HG03520 (cell line): Measurements from ENCODE around the gene HMGCLL1.

ENCODE experiments used
- ATAC-seq: cut with Tn5 transposase; IDR thresholded peaks from one replicate; pipeline ENCODE4 v1.9.1; 2021; ENCODE audit warnings: mild to moderate bottlenecking, moderate library complexity; ENCODE audit not compliant: unreplicated experiment

Gene HMGCLL1

DNA sequence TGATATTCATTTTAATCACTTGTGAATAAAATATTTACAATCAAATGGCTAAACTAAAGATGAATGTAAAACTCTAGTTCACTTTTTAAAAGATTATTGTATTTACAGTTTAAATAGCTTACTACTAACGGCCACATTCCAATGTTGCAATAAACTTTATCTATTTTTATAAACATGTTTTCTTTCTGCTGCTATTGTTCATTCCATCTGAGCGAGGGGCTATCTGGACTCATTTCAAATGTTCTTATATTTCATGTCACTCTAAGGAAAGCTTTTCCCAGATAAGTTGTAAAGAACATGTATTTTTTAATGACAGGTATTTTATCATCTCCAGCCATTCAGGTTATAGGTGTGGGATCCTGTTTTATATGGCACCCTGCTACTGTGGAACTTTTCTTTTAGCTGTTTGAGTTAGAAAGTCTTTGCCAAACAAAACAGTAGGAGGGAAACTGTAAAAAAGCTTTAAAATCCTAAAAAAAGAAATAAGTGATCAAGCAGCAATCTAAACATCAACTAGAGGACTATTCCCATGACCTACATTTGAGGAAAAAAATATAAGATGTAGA lies 42.5 kb downstream of the HMGCLL1 start:
- ATAC-seq, result no peak

DNA sequence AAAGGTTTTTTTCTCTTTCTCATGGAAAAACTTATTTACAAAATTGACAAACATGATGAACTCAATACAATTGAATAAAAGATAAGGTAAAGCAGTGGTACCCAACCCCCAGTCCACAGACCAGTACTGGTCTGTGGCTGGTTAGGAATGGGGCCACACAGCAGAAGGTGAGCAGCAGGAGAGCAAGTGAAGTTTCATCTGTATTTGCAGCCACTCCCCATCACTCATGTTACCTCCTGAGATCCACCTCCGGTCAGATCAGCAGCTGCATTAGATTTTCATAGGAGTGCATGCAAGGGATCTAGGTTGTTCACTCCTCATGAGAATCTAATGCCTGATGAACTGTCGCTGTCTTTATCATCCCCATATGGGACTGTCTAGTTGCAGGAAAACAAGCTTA lies 47.5 kb downstream of the HMGCLL1 start:
- ATAC-seq, result no peak

DNA sequence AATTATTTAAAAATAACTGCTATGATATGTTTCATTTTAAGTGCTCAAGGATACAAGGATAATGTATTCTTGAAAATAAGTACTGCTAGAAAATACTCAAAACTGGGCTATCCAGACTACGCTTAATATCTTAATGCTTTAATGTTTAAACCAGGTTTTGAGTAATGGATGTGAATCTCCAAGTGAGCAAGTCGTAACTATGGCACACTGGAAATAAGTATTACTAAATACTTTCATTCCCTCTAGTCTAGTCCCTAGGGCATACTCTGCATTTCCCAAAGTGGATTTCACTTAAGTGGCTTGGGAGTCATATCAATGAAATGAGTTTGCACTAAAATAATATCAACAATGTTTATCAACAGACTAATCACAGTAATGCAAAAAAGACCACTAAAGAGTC lies 48.1 kb downstream of the HMGCLL1 start:
- ATAC-seq, result no peak

DNA sequence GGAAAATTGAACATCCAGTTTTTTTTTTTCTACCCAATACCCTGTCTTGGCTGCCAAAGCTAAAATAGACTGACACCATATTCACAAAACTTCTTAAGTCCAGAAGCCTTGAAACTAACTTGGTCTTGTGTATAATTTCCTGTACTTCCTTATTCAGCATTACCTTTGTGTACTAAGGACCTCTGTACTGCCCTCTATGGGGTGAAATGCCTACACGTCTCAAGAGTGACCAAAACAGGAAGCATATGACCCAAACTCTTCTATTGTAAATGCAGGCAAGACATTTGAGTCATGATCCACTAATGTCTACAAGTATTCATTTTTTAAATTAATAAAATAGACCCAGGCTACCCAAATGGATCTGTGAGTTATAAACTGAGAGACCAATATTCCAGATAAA lies 50.4 kb downstream of the HMGCLL1 start:
- peak; percentile 96 for ATAC-seq

DNA sequence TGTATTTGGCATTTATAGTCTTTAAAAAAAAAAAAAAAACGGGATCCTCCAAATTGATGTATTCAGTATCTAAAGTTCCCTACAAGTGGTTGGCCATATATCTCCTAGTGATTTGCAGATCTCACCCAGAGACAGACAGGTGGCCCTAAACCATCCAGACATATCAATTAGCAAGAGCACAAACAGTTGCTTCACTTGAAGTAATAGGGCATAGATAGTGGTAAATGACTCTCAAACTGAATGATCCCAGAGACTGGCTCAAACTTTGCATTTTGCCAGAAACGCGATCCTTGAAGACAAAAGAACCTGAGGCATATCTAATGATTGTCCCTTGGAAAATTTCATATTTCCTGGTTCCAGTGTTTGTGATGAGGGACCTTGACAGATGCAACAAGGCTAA lies 54.6 kb downstream of the HMGCLL1 start:
- ATAC-seq, result no peak

DNA sequence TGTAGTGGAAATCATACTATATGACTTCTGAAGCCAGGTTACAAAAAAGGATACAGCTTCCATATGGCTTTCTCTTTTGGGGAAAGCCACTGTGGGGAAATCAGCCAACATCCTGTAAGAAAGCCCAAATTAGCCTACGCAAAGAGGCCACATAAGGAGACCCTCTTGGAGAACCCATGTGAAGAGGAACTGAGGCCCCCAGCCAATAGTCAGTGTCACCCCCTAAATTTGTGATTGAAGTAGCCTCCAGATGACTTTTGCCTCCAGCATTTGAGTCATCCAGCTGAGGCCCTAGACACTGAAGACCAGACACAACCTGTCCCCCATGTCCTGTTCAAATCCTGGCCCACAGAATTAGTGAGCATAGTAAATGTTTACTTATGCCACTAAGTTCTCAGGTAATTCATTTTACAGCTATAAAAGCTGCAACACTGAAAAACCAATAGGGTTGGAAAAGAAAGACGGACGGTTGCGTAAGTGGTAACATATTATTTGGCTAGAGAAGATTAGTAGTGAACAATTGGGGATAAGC lies 60.4 kb downstream of the HMGCLL1 start:
- no peak for ATAC-seq

DNA sequence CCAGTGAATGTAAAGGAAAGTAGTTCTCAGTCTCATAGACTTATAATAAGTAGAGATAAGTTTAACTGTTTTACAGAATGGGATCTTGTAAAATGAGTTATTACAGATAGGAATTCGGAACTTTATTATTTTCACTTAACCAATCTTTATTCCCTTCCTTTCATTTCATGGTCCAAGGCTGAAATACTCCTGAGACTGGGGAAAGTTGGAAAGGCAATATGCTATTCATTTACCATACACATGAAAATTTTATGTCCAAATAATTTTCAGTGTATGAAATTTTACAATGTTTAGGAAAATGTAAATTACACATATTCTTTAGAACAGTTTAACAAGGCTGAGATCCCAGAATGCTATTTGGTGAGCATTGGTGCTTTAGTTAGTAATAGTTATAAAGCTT lies 62.3 kb downstream of the HMGCLL1 start:
- ATAC-seq, result no peak

DNA sequence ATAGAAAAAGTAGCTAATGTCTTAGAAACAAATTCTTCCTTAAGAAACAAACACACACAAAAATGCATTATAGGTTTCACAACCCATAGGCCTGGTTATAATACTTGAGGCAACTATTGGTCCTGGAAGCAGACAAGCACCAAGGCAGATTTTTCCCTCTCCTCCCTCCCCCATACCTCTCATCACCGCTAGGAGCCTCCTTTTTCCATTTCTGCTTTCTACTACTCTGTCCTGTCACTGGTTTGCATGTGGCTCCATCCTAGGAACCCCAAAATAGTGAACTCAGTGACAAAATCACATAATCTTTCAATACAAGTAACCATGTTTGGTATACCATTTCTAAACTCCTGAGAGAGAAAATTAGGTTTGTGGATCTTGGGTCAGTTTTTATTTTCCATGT lies 66.1 kb downstream of the HMGCLL1 start:
- no peak for ATAC-seq

DNA sequence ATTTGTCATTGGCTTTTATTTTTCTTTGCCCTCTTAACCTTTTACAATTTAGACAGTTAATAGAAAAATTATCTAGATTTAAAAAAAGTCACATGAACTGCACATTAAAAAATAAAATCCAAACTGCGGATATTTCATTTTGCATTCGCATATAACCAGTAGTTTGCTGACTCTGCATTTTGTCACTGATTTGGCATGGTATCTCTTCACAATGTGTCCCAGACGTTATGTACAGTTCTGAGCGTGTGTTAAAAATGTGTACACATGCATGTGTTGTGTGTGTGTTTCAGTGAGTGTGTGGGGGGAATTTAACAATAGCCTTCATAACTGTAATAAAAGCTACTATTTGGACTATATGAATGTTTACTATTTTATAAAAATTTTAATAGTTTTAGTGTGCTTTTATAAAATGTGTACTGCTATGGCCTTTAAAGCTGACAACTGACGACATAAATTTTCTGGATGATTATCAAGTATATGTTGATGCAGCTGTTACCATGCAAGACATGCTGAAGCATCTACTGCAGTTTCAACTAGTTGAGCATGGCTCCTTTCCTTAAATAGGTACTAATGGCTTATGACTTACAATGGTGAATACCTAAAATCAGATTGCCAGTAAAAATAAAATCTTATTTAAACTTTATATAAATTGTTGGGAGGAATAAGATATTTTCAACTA lies 67.7 kb downstream of the HMGCLL1 start:
- no peak for ATAC-seq

DNA sequence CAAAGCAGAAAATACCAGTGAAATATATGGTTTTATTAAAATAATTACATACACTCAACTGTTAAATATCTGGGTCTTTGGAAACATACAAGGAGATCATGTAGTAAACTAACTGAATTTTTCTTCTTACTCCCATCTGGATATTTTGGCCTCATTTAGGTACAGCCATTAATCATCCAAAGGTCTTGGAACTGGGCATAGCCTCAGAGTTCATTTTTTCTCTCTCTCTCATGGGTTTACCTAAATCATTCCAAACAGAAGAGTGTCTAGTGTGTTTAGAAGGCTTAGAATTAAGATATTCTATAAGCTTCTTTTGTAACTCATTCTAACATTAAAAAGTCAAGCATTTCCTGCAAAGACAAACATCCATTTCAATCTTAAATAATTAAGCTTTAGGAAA lies 79.4 kb downstream of the HMGCLL1 start:
- no peak for ATAC-seq

DNA sequence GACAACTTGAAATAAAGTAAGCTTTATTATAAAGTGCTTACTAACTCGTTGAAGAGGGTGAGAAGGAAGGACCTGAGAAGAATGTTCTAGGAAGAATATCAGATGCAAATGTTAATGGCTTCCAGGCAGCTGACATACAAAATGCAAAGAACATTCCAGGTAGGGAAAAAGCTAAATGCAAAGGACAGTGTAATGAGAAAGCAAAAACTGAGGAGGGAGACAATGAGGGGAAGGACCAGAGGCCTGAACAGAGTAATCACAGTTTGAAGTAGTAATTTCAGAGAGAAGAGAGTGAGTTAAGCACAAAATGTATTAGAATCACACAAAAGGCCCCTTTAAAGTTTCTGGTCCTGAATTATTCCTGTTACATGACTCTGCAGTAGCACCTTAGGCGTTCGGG lies 81.3 kb downstream of the HMGCLL1 start:
- no peak for ATAC-seq

DNA sequence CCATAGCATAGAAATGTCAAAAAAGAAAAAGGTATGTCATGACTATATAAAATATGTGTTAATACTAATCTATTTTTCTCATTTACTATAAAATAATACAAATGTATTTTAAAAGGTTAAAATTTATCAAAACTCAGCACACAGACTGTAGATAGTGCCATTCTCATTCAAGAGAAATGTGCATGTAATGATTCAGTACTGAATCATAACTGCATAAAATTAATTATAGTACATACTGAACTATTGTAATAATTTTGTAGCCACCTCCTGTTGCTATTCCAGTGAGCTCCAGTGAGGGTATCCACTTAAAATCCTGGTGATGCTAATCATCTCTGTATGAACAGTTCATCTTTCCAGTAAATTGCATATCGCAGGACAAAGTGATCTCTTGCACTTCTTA lies 82.8 kb downstream of the HMGCLL1 start:
- no peak for ATAC-seq

DNA sequence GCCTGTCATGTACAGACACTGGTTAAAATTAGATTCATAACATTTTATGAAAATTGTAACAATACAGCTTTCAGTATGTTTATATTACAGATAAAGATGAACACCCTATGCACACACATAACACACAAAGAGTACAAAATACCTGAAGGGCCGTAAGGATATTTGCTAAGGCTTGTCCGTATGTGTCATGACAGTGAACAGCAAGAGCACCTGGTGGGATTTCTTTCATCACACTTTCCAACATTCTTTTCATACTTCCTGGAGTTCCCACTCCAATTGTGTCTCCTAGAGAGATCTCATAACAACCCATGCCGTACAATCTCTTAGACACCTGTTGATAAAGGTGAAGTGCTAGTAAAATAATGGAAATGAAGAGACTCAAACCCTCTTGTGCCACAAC lies 83.7 kb downstream of the HMGCLL1 start:
- ATAC-seq, result no peak

DNA sequence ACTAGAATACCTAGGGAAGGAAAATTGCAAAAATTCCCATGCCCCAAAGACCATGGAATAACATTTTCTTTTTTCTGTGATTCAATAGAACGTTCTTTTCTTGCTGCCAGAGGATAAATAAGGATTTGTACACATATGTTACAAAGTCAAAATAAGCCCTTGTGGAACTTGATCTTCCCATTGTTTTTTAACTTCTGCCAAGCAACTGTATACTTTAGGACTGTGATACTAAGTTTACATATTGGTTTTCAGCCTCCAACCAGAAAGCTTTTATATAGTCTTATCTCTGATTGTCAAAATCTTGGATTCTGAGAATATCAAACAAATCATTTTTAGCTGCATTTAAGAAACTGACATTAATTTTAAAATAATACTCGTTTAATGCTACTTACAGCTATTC lies 84.6 kb downstream of the HMGCLL1 start:
- no peak for ATAC-seq

DNA sequence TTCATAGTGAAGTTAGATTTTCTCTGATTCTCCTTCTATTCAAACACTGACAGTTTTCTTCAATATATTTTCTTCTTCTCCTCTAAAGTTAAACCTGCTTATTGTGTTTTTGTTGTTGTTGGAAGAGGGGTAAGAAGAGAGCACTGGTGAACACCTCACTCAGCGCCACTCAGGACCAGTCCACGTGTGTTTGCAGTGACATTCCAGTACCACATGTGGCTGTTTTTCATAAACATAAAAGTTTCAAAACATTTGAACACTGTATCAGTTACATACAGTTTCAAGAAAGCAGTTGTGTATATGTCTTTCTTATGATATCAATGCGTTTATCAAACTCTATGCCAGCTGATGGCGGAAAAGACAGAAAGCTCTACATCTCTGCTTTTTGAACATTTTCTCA lies 86.7 kb downstream of the HMGCLL1 start:
- ATAC-seq, result no peak

DNA sequence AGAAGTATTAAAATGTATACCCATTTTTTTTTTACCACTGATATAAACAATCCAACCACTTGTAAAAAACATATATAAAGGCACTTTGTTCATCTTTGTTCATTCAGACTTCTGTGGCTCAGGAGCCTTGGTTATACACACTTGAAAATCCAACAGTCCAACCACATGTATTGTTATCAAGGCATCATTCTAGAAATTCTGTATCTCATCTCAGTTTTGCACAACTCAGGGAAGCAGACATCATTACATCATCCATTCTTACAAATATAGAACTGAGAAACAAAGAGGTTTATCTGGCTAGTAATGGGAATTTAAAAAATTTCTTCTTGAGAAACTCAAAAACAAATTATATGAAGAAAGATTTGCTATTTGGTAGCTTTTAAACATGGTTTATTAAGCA lies 88.1 kb downstream of the HMGCLL1 start:
- no peak for ATAC-seq

DNA sequence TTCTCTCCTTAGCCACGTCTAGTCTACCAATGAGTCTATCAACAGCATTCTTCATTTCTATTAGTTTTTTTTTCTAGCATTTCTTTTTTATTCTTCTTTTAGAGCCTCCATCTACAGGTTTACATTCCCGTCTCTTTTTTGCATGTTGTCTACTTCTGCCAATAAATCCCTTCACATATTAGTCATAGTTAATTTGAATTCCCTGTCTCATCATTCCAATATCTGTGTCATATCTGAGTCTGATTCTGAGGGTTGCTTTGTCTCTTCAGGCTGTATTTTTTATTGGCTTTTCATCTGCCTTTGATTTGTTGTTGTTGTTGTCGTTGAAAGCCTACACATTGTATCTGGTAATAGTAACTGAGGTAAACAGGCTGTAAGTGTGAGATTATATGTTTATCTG lies 104.6 kb downstream of the HMGCLL1 start:
- ATAC-seq, result no peak

DNA sequence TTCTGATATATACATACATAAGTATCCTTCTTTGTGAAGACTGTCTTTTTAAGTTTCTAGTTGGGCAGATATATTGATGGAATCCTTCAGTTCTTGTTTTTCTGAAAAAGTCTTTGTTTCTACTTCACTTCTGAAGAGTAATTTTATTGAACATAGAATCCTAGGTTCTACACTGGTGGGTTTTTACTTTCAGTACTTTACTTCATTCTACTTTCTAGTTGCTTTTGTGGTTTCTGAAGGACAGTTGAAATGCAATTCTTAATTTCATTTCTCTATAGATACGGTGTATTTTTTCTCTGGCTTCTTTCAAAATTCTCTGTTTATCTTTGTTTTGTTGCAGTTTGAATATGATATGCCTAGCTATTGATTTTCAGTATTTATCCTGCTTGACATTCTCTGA lies 105.3 kb downstream of the HMGCLL1 start:
- ATAC-seq, result no peak

DNA sequence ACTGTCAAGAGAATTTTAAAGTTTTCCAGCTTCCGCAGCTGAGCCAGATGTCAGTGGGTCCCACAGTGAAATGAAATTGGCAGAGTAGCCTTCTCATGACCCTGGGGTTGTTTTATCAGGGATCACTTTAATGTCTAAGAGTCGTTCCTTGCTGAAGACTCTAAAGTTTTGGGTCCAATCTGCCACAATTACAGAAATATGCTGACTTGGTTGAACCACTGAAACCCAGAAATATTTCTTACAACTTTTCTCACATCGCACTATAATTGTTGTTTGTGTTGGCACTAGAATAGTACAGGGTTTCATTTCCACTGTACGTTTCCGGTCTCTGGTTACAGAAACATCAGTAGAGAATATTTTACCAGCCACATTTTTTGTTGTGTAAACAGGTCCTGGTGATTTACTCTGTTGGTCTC lies 109.0 kb downstream of the HMGCLL1 start:
- ATAC-seq, result no peak

DNA sequence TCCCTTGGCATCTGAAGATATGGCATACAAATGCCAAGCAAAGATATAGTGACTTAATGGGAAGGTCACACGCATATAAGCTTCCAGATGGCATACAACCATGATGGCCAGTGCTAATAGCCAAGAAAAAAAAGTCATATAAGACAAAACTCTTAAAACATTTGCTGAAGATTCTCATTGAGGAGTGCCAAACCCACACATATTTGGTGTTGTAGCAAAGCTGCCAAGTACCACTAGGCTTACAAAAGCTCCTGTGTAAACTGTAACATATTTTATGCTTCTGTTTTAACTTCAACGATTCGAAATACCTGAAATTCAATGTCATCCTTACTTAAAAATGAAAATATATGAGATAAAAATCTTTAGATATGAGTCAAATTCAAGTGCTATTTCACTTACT lies 123.0 kb downstream of the HMGCLL1 start:
- no peak for ATAC-seq

DNA sequence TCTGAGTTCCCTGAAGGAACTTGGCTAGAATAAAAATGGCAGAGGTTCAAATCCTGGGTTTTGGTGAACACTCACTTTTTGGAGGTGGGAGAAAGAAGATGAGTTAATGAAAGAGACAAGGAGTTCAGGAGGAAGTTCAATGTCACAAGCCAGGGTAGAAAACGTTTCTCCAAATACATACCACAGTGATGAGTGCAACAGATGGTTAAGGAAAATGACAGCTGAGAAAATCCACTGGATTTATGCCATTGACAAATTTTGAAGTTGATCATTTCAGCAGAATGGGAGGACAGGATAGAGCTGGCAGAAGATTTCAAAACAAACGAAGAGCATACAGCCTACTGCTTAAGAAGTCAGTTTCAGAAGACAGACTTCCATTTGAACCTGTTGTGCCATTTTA lies 129.0 kb downstream of the HMGCLL1 start:
- no peak for ATAC-seq

DNA sequence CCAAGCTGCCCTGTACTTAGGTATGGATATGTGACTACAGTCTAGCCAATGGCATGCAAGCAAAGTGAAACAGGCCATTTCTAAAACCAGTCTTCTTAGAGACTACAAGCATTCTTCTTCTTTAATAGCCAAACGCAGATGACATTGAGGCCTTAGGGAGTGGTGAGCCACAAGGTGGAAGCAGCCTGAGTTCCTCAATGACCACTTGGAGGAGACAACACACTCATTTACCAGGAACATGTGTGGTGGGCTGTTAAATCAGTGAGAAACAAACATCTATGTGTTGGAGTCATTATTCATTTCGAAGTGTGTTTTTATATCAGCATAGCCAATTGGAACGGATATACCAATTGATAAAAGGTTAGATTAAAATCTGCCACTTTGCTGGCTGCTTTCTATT lies 129.8 kb downstream of the HMGCLL1 start:
- no peak for ATAC-seq

DNA sequence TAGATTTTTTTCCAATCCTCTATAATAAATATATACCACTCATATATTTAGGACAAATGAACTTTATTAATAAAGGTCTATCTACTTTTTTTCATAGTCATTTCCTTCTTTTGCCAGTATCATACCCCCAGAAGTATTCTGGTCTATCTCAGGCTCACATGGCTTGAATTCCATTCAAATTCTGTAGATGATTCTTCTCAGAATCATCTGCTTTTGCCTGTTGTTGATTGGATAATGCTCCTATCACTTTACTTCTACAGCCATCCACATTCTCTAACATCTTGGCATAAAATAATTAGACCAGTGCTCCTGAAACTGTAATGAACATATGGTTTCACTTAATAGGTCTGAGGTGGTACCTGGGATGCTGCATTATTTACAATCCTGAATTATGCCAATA lies 130.5 kb downstream of the HMGCLL1 start:
- ATAC-seq, result no peak
